T-helper 1 cell treated with Interleukin-12 subunit alpha and Interleukin-12 subunit beta and Interleukin-4 antibody, amounts not matched to agents 30 ng/mL and 1 ng/mL, for 36 hours (primary cell): ENCODE measurements around the gene AFF1. TPM values are rescaled to one million over a fixed set of nuclear protein-coding genes. Genes with fewer than 3 reads are reported as not detected.

ENCODE experiments used
- intact Hi-C: fragments of 100-400 bp; cut with micrococcal nuclease; formaldehyde crosslinking; loops from one replicate; pipeline ENCODE4 v1.15.1; 2024
- total RNA-seq: library from RNA; stranded (reverse); gene quantifications from 2 replicates; pipeline ENCODE4 v1.2.3, GENCODE V29; 2022

The AFF1 gene
- total RNA-seq, 1 donor from 2014 or later = 76.0 TPM

GRCh38 chr4:87188932-87189331, 254.1 kb downstream of the AFF1 start:
- intact Hi-C loops = no loop called here

Other genes with a start within 250 kb of the AFF1 start
- not detected in 2 replicates for gene SLC10A6, start 85.6 kb upstream of the AFF1 start, total RNA-seq
- gene C4orf36, start 42.6 kb upstream of the AFF1 start, total RNA-seq = not detected in 2 replicates